ENCODE data around the gene SENP8. TPM values are rescaled to one million over a fixed set of nuclear protein-coding genes. Genes with fewer than 3 reads are reported as not detected.
A peak's percentile ranks its signal among the peaks of the same experiment; 100 is the strongest.

Gene SENP8
- total and polyA plus RNA-seq, 4 donors: 1.5 to 3.5 (median 2.6) TPM

- no peak for TF ChIP-seq CTCF (IDR thresholded peaks at IDR 0.05; ENCODE audit: control extremely low read depth, extremely low read depth)
- 29 to 51% methylated on average over 14 of the region's 14 CpGs for WGBS, 2 donors
- ATAC-seq (ENCODE audit: insufficient read depth, low FRiP score) (peak; percentile 63), DNase-seq (peak; percentile 80 to 91 (median 91))
- Histone ChIP-seq H3K4me1 (ENCODE audit: control insufficient read depth in 5 of 5, insufficient read depth in 5 of 5, low read length in 5 of 5) (peaks cover 0 to 27% (median 6%) of the 10 kb centered on the region in 5 donors), H3K36me3 (ENCODE audit: control insufficient read depth in 4 of 4, insufficient read depth in 4 of 4, low read length in 4 of 4) (no peaks in the 10 kb centered on the region), H3K27me3 (ENCODE audit: control insufficient read depth in 3 of 3, insufficient read depth in 3 of 3, low read length in 2 of 3) (no peaks in the 10 kb centered on the region), H3K4me3 (peak overlapping the region; percentile 10), H3K9me3 (ENCODE audit: control insufficient read depth in 4 of 4, insufficient read depth in 3 of 4, low read length in 3 of 4) (no peaks in the 10 kb centered on the region), H3K9ac (ENCODE audit: insufficient read depth in 1 of 2, low read length in 2 of 2) (peak overlapping the region in 1 of 2 donors; percentile 88), H3K27ac (ENCODE audit: low read depth in 1 of 2, low read length in 1 of 2) (peak overlapping the region in 1 of 2 donors; percentile 65)
Observed at GRCh38 chr15:72155003-72155621, 36.9 kb downstream of the SENP8 start.

GRCh38 chr15:72155635-72156616 lies 37.7 kb downstream of the SENP8 start:
- H3K9ac ChIP-seq (ENCODE audit: insufficient read depth in 1 of 2, low read length in 2 of 2): peak overlapping the region; percentile 31 to 88
- ATAC-seq (ENCODE audit: insufficient read depth, low FRiP score) (peak; percentile 71), DNase-seq (peak; percentile 91 to 95 (median 95))
- H3K27me3 ChIP-seq (ENCODE audit: control insufficient read depth in 3 of 3, insufficient read depth in 3 of 3, low read length in 2 of 3): no peaks in the 10 kb centered on the region
- TF ChIP-seq CTCF (IDR thresholded peaks at IDR 0.05; ENCODE audit: control extremely low read depth, extremely low read depth): peak; percentile 94
- H3K36me3 ChIP-seq (ENCODE audit: control insufficient read depth in 4 of 4, insufficient read depth in 4 of 4, low read length in 4 of 4): no peaks in the 10 kb centered on the region
- peak overlapping the region in 1 of 2 donors; percentile 65 for H3K27ac ChIP-seq (ENCODE audit: low read depth in 1 of 2, low read length in 1 of 2)
- H3K4me3 ChIP-seq: peak overlapping the region; percentile 46
- WGBS, 2 donors: 7 to 13% methylated on average over 19 of the region's 19 CpGs
- peaks cover 0 to 29% (median 6%) of the 10 kb centered on the region in 5 donors for H3K4me1 ChIP-seq (ENCODE audit: control insufficient read depth in 5 of 5, insufficient read depth in 5 of 5, low read length in 5 of 5)
- no peaks in the 10 kb centered on the region for H3K9me3 ChIP-seq (ENCODE audit: control insufficient read depth in 4 of 4, insufficient read depth in 3 of 4, low read length in 3 of 4)

- Histone ChIP-seq H3K27ac (ENCODE audit: low read depth in 1 of 2, low read length in 1 of 2) (no peak overlapping the region), H3K9me3 (ENCODE audit: control insufficient read depth in 4 of 4, insufficient read depth in 3 of 4, low read length in 3 of 4) (no peaks in the 10 kb centered on the region), H3K4me1 (ENCODE audit: control insufficient read depth in 5 of 5, insufficient read depth in 5 of 5, low read length in 5 of 5) (peaks cover 0 to 39% (median 13%) of the 10 kb centered on the region in 5 donors), H3K4me3 (no peak overlapping the region), H3K36me3 (ENCODE audit: control insufficient read depth in 4 of 4, insufficient read depth in 4 of 4, low read length in 4 of 4) (no peaks in the 10 kb centered on the region), H3K9ac (ENCODE audit: insufficient read depth in 1 of 2, low read length in 2 of 2) (no peak overlapping the region), H3K27me3 (ENCODE audit: control insufficient read depth in 3 of 3, insufficient read depth in 3 of 3, low read length in 2 of 3) (no peaks in the 10 kb centered on the region)
- 77 to 92% methylated on average over 2 of the region's 2 CpGs for WGBS, 2 donors
- DNase-seq (no peak), ATAC-seq (ENCODE audit: insufficient read depth, low FRiP score) (no peak)
- no peak for TF ChIP-seq CTCF (IDR thresholded peaks at IDR 0.05; ENCODE audit: control extremely low read depth, extremely low read depth)
Observed at GRCh38 chr15:72156928-72157327, 38.7 kb downstream of the SENP8 start.
